HG03139 (cell line): ENCODE results near the gene LRRC4C.

Experiments
- ATAC-seq: cut with Tn5 transposase; IDR thresholded peaks from one replicate; pipeline ENCODE4 v1.9.1; 2021; ENCODE audit not compliant: unreplicated experiment

LRRC4C gene

GRCh38 chr11:41334007-41334933 lies 125.2 kb downstream of the LRRC4C start:
- ATAC-seq: no peak

GRCh38 chr11:41333357-41333756 lies 126.1 kb downstream of the LRRC4C start:
- no peak for ATAC-seq

DNA sequence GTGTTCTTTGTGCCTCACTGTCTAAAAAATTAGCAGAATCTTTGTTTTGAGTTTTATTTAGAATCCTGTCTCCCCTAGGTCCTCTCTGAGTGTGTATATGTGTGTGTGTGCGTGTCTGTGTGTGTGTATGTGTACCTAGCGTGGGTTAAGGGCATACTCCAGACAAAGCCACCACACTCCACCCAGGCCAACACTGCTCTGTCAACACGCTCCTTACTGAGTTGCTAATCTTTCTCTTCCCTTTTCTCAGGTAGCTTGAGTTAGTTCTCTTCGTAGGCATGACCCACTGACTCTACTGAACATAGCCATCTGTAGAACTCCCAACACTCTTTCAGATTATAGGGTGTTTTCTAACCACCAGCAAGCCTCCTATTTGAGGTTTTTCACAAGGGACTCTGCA lies 131.1 kb downstream of the LRRC4C start:
- no peak for ATAC-seq

- no peak for ATAC-seq
These were observed 136.0 kb downstream of the LRRC4C start for GRCh38 chr11:41323446-41323845.

- no peak for ATAC-seq
These were observed 138.8 kb downstream of the LRRC4C start for GRCh38 chr11:41320653-41321052.

DNA sequence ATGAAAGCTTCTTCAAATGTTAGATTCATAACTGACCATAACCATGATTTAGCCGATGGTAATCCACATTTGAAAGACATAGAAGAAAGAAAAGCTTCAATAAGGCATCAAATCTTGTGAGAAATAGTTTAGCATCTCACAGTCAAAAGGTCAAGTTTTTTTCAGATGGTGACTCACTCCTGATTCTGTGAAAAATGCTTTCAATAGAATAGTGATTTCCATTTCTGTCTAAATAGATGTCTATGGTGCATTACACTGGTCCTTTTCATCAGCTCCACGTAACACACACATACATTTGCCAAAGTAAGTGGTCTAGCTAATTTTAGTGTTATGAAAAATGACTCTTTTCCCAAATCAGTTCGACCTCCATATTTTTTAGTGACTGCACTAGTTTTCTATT lies 139.2 kb downstream of the LRRC4C start:
- no peak for ATAC-seq

DNA sequence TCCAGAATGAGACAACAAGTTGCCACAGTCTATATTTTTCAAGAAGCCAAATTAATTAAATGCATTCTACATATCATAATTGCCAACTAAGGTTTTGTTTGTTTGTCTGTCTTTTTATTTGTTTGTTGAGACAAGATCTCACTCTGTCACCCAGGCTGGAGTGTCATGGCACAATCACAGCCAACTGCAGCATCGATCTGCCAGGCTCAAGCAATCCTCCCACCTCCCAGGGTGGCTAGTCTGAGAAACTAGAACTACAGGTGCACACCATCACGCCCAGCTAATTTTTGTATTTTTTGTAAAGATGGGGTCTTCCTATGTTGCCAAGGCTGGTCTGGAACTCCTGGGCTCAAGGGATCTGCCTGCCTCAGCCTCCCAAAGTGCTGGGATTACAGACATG lies 140.0 kb downstream of the LRRC4C start:
- no peak for ATAC-seq

DNA sequence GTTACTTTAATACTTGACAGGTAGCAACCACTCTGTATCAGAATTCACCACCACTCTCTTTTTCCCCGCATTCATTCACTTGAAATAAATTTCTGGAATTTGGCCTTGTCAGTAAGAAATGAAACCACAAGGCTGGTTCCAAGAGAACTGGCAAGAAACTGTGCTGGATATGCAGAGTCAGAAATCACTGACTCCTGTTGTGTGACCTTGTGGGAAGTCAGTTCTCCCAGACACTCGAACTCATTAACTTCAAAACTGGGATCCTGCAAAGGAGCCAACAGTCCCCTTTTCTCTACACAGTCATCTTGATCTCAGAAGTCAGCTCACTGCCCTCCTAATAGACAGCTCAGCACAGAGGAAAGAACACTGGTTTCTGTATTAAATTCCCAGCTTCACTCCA lies 142.7 kb downstream of the LRRC4C start:
- ATAC-seq: no peak

GRCh38 chr11:41313226-41313625 lies 146.2 kb downstream of the LRRC4C start:
- ATAC-seq: no peak

DNA sequence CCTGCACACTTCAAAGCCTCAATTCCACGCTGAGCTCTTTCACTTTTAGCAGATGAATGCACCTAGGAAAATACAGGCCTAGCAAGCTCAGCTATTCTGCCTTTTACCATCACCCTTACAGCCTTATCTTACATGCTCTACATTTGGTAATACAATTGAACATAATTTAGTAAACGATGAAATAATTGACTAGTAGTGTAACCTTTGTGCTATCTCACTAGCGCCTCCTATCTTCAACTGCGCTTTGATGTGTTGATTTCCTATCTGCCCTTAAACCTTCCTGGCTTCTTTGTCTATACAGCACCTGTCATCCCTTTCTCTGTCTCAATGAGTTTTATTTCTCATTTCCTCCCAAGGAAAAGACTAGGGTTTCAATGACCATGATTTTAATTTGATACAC lies 149.7 kb downstream of the LRRC4C start:
- no peak for ATAC-seq

DNA sequence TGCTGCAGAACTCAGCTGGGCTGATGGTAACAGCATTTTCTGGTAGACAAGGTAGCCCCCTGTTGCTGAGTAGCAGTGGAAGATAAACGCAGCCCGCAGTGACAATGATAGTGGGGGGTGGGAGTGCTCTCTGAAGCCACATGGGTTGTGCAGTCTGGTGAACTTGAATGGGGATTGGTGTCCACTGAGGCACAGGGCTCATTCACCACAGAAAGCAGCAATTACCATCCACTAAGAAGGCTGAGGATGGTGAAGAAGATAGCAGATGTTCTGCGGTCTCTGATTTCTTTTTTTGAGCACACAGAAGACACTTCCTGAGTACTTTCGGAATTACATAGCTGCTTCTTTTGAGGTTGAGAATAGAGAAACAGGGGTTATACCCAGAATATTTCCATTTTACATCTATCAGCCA lies 150.3 kb downstream of the LRRC4C start:
- ATAC-seq: no peak

DNA sequence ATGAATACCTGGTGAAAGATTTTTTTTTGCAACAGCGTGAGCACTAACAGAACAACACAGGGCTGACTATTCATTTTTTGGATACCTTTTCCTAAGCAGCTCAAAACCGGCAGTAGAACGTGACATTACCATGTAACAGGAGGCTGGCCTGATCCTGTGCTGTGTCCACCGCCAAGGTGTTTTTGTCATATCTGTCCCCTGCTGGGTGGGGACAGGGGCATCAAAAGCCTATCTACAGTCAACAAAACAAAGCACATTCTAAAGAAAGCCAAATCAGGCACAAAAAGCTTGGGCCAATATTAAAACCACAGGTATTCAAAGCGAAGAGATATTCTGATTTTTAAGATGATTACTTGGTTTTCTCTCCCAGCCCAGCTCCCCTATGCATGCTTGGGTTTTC lies 151.2 kb downstream of the LRRC4C start:
- ATAC-seq: no peak

GRCh38 chr11:41307296-41308080 lies 152.0 kb downstream of the LRRC4C start:
- no peak for ATAC-seq

GRCh38 chr11:41306431-41306830 lies 153.0 kb downstream of the LRRC4C start:
- ATAC-seq: no peak

GRCh38 chr11:41301023-41301422 lies 158.4 kb downstream of the LRRC4C start:
- ATAC-seq: no peak

DNA sequence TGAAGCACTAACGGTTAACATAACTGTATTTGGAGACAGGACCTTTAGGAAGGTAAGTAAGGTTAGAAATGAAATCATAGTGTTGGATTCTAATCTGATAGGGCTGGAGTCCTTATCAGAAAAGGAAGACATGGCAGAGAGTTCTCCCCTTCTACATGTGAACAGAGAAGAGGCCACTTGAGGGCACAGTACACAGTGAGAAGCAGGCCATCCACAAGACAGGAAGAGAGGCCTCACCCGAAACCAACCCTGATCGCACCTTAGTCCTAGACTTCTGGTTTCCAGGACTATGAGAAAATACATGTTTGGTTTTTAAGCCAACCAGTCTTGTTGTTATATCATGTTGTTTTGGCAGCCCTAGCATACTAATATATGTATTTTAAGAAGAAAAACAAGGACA lies 170.0 kb downstream of the LRRC4C start:
- ATAC-seq: no peak

GRCh38 chr11:41286751-41287150 lies 172.7 kb downstream of the LRRC4C start:
- no peak for ATAC-seq

GRCh38 chr11:41284354-41284753 lies 175.1 kb downstream of the LRRC4C start:
- ATAC-seq: no peak

DNA sequence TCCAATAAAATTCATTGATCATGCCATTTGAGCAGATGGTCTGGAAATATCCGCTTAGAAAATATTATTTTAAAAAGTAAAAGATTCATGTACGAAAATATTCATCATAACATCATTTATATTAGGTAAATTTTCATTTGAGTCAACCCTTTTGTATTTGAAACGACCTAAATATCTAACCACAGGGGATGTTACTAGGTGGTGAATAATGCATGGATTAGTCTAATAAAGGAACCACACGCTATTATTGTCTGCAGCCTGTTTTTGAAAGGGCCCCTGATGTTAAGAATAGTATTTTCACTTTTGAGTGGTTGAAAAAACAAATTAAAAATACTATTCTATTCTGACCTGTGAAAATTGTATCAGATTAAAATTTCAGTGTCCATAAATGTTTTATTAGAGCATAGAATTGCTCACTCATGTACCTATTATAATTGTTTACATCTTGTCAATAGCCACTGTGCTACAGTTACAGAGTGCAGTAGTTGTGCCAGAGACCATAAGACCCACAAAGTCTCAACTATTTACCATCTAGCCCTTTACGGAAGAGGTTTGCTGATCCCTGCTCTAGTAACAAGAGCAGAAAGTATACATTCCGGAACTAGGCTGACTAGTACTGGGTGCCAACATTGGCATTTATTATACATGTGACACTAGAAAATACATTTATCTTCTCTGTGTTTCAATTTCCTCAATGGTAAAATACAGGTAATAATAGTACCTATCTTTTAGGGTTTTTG lies 176.1 kb downstream of the LRRC4C start:
- ATAC-seq: no peak

- no peak for ATAC-seq
These were observed 177.1 kb downstream of the LRRC4C start for GRCh38 chr11:41282395-41282794.

DNA sequence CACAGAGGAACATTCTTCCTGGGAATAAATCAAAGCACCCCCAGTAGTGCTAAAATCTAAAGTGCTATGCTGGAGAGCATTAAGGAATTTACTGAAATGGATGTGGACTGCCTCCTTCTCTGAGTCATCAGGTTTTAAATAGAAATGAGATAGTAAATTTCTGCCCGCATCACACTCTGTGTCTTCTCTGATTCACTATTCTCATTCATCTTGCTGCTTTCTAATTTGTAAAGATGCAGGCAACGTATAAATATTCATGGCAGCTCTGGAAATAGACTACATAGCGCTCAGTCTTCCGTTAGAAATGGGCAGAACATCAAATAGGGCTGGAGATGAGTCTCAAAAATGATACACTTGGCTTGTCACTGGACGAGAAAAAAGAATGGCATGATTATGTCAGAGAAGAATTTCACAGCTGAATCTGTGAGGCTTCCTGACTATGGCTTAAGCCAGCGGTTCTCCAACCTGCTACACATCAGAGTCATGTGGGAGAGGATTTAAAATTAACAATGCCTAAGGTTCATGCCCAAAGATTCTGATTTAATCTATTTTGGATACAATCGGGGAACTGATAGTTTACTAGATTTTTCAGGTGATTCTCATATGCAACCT lies 178.2 kb downstream of the LRRC4C start:
- ATAC-seq: no peak
